ENCODE results near the gene CACNG3. TPM values are rescaled to one million over a fixed set of nuclear protein-coding genes. Genes with fewer than 3 reads are reported as not detected.

CACNG3 gene
- total RNA-seq, 6 experiments from 2014 or later: not detected

GRCh38 chr16:24253192-24253591 lies 2.9 kb upstream of the CACNG3 start:
- intact Hi-C loops (cut with DNase I): loop anchor here in 1 of 2 donors (10.0 kb wide), 1 partner anchor 208 kb away; no protein-coding TSS in a partner anchor
- Histone ChIP-seq H3K36me3 (no peaks in the 10 kb centered on the region), H3K9me3 (no peaks in the 10 kb centered on the region), H3K27me3 (no peaks in the 10 kb centered on the region), H3K4me3 (no peak overlapping the region), H3K4me1 (no peaks in the 10 kb centered on the region), H3K27ac (no peak overlapping the region)
- ATAC-seq (peak; percentile 74 to 86 (median 84)), DNase-seq (peak in 1 of 3 donors; percentile 22)
- WGBS (ENCODE audit: insufficient coverage, low coverage, low lambda C conversion rate, missing lambda C conversion rate): 6% methylated on average over 7 of the region's 7 CpGs
- TF ChIP-seq, protein P1, sequence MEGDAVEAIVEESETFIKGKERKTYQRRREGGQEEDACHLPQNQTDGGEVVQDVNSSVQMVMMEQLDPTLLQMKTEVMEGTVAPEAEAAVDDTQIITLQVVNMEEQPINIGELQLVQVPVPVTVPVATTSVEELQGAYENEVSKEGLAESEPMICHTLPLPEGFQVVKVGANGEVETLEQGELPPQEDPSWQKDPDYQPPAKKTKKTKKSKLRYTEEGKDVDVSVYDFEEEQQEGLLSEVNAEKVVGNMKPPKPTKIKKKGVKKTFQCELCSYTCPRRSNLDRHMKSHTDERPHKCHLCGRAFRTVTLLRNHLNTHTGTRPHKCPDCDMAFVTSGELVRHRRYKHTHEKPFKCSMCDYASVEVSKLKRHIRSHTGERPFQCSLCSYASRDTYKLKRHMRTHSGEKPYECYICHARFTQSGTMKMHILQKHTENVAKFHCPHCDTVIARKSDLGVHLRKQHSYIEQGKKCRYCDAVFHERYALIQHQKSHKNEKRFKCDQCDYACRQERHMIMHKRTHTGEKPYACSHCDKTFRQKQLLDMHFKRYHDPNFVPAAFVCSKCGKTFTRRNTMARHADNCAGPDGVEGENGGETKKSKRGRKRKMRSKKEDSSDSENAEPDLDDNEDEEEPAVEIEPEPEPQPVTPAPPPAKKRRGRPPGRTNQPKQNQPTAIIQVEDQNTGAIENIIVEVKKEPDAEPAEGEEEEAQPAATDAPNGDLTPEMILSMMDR (IDR thresholded peaks at IDR 0.05): peak; percentile 40 to 76 (median 71)
- TF ChIP-seq POLR2A (IDR thresholded peaks at IDR 0.05): no peak

DNA sequence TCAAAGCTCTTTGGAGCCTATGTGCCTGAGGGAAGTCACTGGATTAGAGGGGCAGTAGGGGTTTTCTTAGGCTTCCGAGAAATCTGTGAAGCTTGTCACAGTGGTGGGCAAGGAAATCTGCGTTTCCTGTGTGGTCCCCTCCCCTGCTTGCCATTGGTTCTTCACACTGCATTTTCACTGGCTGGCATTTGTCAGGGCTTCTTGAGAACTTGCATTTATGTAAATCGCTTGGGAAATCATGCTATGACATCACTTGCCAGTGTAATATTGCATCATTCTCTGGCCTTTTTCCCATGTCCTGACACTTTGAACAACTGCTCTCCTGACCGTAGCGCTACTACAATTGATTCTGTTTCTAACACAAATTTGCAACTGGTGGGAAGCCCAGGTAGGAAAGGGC lies 1.8 kb downstream of the CACNG3 start:
- Histone ChIP-seq H3K36me3 (no peaks in the 10 kb centered on the region), H3K4me1 (no peaks in the 10 kb centered on the region), H3K27ac (no peak overlapping the region), H3K4me3 (no peak overlapping the region), H3K27me3 (no peaks in the 10 kb centered on the region), H3K9me3 (no peaks in the 10 kb centered on the region)
- no peak for ATAC-seq
- TF ChIP-seq, protein P1 (IDR thresholded peaks at IDR 0.05): no peak
- no peak for TF ChIP-seq POLR2A (IDR thresholded peaks at IDR 0.05)
- intact Hi-C loops (cut with DNase I): loop anchor here in 1 of 2 donors (10.0 kb wide), 1 partner anchor 213 kb away; no protein-coding TSS in a partner anchor
- 10% methylated on average over 3 of the region's 5 CpGs for WGBS (ENCODE audit: insufficient coverage, low coverage, low lambda C conversion rate, missing lambda C conversion rate)
- DNase-seq: no peak

DNA sequence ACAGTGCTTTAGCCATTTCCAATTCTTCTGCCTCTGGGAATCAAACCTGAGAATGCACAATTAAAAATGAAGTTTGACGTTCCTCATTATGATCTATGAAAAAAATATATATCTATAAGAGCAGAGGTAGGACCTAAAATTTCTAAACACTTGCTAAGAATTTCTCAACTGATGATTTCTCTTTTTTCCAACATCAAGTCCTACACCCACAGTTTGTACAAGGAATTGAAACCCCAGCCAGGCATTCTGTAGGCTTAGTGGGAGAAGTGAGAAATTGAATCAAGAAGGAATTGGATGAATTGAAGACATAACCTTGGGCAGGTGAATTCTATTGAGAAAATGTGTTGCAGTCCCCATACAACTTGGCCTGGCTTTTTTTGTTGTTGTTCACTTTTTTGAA lies 2.7 kb downstream of the CACNG3 start:
- no peaks in the 10 kb centered on the region for H3K4me1 ChIP-seq
- no peaks in the 10 kb centered on the region for H3K27me3 ChIP-seq
- DNase-seq (no peak), ATAC-seq (no peak)
- H3K27ac ChIP-seq: no peak overlapping the region
- TF ChIP-seq POLR2A (IDR thresholded peaks at IDR 0.05): no peak
- TF ChIP-seq, protein P1 (IDR thresholded peaks at IDR 0.05): no peak
- H3K4me3 ChIP-seq: no peak overlapping the region
- 38% methylated on average over 1 of the region's 1 CpG for WGBS (ENCODE audit: insufficient coverage, low coverage, low lambda C conversion rate, missing lambda C conversion rate)
- H3K36me3 ChIP-seq: no peaks in the 10 kb centered on the region
- intact Hi-C loops (cut with DNase I): loop anchor here in 1 of 2 donors (10.0 kb wide), 1 partner anchor 214 kb away; no protein-coding TSS in a partner anchor
- H3K9me3 ChIP-seq: no peaks in the 10 kb centered on the region

DNA sequence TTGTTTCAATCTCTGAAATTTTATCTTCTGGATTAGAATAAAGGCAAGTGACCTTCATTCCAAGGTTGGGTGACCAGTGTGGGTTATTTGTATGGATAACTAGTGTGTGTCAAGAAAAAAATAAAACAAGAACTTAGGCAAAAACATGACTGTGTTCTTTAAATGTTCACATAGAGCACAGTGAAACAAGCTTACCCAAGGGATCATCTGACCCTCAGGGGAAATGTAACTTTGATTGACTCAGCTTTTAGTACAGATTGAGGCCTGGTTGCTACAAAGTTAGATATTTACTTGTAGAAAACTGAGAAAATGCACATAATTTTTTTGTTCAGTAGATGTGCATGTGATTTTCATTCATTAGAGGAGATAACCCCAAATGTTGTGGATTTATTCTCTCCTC lies 6.7 kb downstream of the CACNG3 start:
- Histone ChIP-seq H3K4me1 (no peaks in the 10 kb centered on the region), H3K27me3 (no peaks in the 10 kb centered on the region), H3K27ac (no peak overlapping the region), H3K4me3 (no peak overlapping the region), H3K36me3 (no peaks in the 10 kb centered on the region), H3K9me3 (peaks cover 0 to 3% (median 0%) of the 10 kb centered on the region in 4 donors)
- DNase-seq (no peak), ATAC-seq (no peak)
- no peak for TF ChIP-seq POLR2A (IDR thresholded peaks at IDR 0.05)
- TF ChIP-seq, protein P1 (IDR thresholded peaks at IDR 0.05): no peak
- intact Hi-C loops (cut with DNase I): no loop called here

Measured in right lobe of liver (tissue), 6 donors.